ENCODE results near the gene NAA10. TPM values are rescaled to one million over a fixed set of nuclear protein-coding genes. Genes with fewer than 3 reads are reported as not detected.

The NAA10 gene
- total and polyA plus RNA-seq, 2 experiments from 2014 or later: 83.5 to 118 TPM

DNA sequence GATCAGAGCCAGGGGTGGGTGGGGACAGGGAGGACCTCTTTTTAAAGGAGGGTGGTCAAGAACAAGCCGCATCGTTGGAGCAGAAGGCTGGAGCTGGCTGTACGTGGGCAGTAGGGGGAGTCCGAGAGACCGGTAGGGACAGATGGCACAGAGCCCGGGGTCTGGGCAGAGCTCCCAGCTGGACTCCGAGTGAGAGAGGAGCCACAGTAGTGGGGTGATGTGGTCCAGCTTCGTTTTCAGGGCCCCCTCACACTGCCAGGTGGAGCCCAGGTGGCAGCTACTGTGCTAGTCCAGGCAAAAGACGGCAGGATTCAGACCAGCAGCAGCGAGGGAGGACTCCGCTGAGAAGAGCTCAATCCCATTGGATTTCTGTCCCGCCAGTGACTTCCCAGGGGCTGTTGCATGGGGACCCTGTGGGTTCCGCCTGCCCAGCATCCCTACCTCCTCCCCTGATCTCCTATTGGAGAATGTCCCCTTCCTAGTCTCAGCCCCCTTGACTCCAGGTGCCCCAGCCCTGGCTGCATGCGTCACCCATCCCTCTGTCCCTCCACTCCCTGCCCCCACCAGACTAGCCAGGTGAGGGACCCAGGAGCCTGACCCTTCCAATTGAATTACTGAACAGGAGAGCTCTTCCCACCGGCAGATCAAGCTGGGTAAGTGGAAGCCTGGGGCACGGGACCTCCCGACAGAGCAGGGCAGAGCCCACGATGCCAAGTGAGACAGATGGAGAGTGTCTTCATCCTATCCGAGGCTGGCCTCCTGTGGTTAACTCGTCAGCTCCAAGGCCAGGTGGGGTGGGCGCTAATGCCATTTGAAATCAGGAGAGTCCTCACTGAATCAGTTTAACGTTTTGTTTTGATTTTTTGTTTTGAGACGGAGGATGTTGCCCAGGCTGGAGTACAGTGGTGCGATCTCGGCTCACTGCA lies 11.6 kb downstream of the NAA10 start:
- H3K9me2 ChIP-seq (replicated peaks; ENCODE audit: insufficient read depth): no peaks in the 10 kb centered on the region
- TF ChIP-seq, protein P1, sequence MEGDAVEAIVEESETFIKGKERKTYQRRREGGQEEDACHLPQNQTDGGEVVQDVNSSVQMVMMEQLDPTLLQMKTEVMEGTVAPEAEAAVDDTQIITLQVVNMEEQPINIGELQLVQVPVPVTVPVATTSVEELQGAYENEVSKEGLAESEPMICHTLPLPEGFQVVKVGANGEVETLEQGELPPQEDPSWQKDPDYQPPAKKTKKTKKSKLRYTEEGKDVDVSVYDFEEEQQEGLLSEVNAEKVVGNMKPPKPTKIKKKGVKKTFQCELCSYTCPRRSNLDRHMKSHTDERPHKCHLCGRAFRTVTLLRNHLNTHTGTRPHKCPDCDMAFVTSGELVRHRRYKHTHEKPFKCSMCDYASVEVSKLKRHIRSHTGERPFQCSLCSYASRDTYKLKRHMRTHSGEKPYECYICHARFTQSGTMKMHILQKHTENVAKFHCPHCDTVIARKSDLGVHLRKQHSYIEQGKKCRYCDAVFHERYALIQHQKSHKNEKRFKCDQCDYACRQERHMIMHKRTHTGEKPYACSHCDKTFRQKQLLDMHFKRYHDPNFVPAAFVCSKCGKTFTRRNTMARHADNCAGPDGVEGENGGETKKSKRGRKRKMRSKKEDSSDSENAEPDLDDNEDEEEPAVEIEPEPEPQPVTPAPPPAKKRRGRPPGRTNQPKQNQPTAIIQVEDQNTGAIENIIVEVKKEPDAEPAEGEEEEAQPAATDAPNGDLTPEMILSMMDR (IDR thresholded peaks at IDR 0.05; ENCODE audit: poor library complexity): no peak
- TF ChIP-seq EZH2 (IDR thresholded peaks at IDR 0.05; ENCODE audit: borderline replicate concordance) (no peak), EZH2phosphoT487 (IDR thresholded peaks at IDR 0.05; ENCODE audit: low read depth, severe bottlenecking, unreplicated experiment) (no peak)
- H3K4me1 ChIP-seq (ENCODE audit: insufficient read depth): peaks cover 7% of the 10 kb centered on the region
- H4K20me1 ChIP-seq (ENCODE audit: insufficient read depth, poor library complexity, severe bottlenecking): no peaks in the 10 kb centered on the region
- no peak overlapping the region for H2AFZ ChIP-seq
- 81% methylated on average over 25 of the region's 25 CpGs for WGBS (ENCODE audit: low lambda C conversion rate, missing lambda C conversion rate)
- H3K9me3 ChIP-seq (ENCODE audit: low read depth): no peaks in the 10 kb centered on the region
- H3K4me2 ChIP-seq: no peak overlapping the region
- no peak overlapping the region for H3K27ac ChIP-seq
- no peak overlapping the region for H3K4me3 ChIP-seq
- no peaks in the 10 kb centered on the region for H3K79me2 ChIP-seq
- H3K27me3 ChIP-seq: no peaks in the 10 kb centered on the region
- DNase-seq (ENCODE audit: low spot score): peak; percentile 50
- no peaks in the 10 kb centered on the region for H3K36me3 ChIP-seq (replicated peaks; ENCODE audit: insufficient read depth, low read depth)

DNA sequence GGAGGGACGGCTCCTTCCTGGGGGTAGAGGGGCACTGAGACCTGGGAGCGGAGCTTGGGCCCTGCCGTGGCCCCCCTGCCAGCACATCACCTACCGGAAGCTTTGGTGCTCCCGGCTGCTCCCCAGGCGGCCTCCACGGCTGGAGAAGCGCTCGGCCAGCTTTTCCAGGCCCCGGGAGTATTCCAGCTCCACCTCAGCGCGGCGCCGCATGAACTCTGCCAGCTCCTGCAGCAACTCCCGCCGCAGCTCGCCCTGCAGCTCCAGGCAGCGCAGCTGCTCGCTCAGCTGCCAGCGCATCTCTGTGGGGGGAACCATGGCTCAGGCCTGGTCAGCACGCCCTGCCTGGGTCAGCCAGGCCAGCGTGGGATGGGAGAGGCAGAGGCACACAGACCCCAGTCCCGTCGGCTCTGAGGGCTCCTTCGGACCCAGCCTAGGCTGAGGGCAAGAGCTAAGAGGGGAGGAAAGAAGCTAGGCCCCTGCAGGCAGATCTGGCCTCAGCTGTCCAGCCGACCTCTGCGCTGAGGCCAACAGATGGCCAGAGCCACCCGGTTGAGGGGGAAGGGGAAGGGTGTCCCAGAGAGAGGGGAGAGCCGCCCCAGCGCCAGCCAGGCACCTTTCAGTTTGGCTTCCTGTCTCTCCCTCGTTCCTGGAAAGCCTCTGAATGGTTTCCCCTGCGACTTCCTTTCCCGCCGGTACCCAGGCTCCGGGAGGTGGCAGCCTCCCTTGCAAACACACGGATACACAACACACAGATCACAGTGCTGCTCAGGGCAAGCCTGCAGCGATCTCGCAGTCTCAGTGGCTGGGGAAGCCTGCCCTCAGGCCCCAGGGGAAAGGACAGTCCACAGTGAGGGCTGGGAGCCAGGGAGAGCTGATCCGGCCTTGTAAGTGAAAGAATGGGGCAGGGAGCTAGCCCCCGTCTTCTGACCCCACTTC lies 13.1 kb downstream of the NAA10 start:
- H3K36me3 ChIP-seq (replicated peaks; ENCODE audit: insufficient read depth, low read depth): no peaks in the 10 kb centered on the region
- no peak overlapping the region for H3K27ac ChIP-seq
- DNase-seq (ENCODE audit: low spot score): no peak
- no peaks in the 10 kb centered on the region for H3K9me3 ChIP-seq (ENCODE audit: low read depth)
- WGBS (ENCODE audit: low lambda C conversion rate, missing lambda C conversion rate): 83% methylated on average over 39 of the region's 40 CpGs
- no peaks in the 10 kb centered on the region for H3K79me2 ChIP-seq
- H3K9me2 ChIP-seq (replicated peaks; ENCODE audit: insufficient read depth): no peaks in the 10 kb centered on the region
- no peaks in the 10 kb centered on the region for H3K27me3 ChIP-seq
- TF ChIP-seq, protein P1 (IDR thresholded peaks at IDR 0.05; ENCODE audit: poor library complexity): no peak
- no peak for TF ChIP-seq EZH2phosphoT487 (IDR thresholded peaks at IDR 0.05; ENCODE audit: low read depth, severe bottlenecking, unreplicated experiment)
- TF ChIP-seq EZH2 (IDR thresholded peaks at IDR 0.05; ENCODE audit: borderline replicate concordance): no peak
- peaks cover 4% of the 10 kb centered on the region for H3K4me1 ChIP-seq (ENCODE audit: insufficient read depth)
- H3K4me2 ChIP-seq: no peak overlapping the region
- H4K20me1 ChIP-seq (ENCODE audit: insufficient read depth, poor library complexity, severe bottlenecking): no peaks in the 10 kb centered on the region
- no peak overlapping the region for H2AFZ ChIP-seq
- H3K4me3 ChIP-seq: no peak overlapping the region

DNA sequence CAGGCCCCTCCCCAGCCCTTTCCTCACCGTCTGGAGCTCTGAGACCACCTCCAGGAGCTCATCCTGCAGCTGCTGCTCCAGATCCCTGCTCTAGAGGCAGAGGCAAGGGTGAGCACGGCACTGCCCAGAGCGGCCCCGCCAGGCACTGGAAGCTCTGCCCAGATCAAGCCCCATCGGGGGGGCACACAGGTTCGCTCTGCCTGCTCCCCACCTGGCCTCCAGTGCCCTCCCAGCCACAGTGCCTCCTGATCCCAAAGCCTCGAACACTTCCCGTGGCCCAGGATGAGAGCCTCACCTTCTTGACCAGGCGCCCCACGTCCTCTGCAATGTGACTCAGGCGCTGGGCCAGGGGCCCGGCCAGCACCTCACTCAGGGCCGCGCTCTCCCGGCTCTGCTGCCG lies 13.8 kb downstream of the NAA10 start:
- H3K27me3 ChIP-seq: no peaks in the 10 kb centered on the region
- no peak for DNase-seq (ENCODE audit: low spot score)
- 90% methylated on average over 16 of the region's 16 CpGs for WGBS (ENCODE audit: low lambda C conversion rate, missing lambda C conversion rate)
- H3K79me2 ChIP-seq: no peaks in the 10 kb centered on the region
- H4K20me1 ChIP-seq (ENCODE audit: insufficient read depth, poor library complexity, severe bottlenecking): no peaks in the 10 kb centered on the region
- H3K9me2 ChIP-seq (replicated peaks; ENCODE audit: insufficient read depth): no peaks in the 10 kb centered on the region
- H3K36me3 ChIP-seq (replicated peaks; ENCODE audit: insufficient read depth, low read depth): no peaks in the 10 kb centered on the region
- H3K9me3 ChIP-seq (ENCODE audit: low read depth): no peaks in the 10 kb centered on the region
- H3K4me2 ChIP-seq: no peak overlapping the region
- no peaks in the 10 kb centered on the region for H3K4me1 ChIP-seq (ENCODE audit: insufficient read depth)
- TF ChIP-seq EZH2phosphoT487 (IDR thresholded peaks at IDR 0.05; ENCODE audit: low read depth, severe bottlenecking, unreplicated experiment) (no peak), EZH2 (IDR thresholded peaks at IDR 0.05; ENCODE audit: borderline replicate concordance) (no peak)
- TF ChIP-seq, protein P1 (IDR thresholded peaks at IDR 0.05; ENCODE audit: poor library complexity): no peak
- no peak overlapping the region for H2AFZ ChIP-seq
- no peak overlapping the region for H3K27ac ChIP-seq
- H3K4me3 ChIP-seq: no peak overlapping the region

Data from hepatocyte (in vitro differentiated cells).